Activated T-cell treated with anti-CD3 and anti-CD28 coated beads for 1 hour (primary cell): ENCODE results near the gene IL23A.
"Not testable (repeated sequence)": the region's sequence is repeated elsewhere in the genome, so short reads cannot be mapped to it uniquely, and the experiment has no call there.

Source experiments
- DNase-seq: peaks from one replicate; pipeline ENCODE4 v3.0.0-alpha.2; 2020; ENCODE audit warnings: low read depth

Gene IL23A

GRCh38 chr12:56326126-56326525, 12.6 kb upstream of the IL23A start:
- DNase-seq = no peak

GRCh38 chr12:56326533-56326932, 12.2 kb upstream of the IL23A start:
- no peak for DNase-seq

GRCh38 chr12:56330936-56331490, 7.7 kb upstream of the IL23A start:
- DNase-seq = no peak

- no peak for DNase-seq
Observed at GRCh38 chr12:56332512-56333196, 6.0 kb upstream of the IL23A start.

GRCh38 chr12:56333197-56333678, 5.4 kb upstream of the IL23A start:
- no peak for DNase-seq

GRCh38 chr12:56333679-56334489, 4.8 kb upstream of the IL23A start, which contains the start of gene PAN2:
Gene PAN2 (minus strand): TSS chr12:56334000. CDS start chr12:56333094, 906 bp downstream.
- DNase-seq = peak; percentile 84

GRCh38 chr12:56334490-56334793, 4.2 kb upstream of the IL23A start:
- DNase-seq = no peak

GRCh38 chr12:56335527-56335926, 3.2 kb upstream of the IL23A start:
- DNase-seq = not testable (repeated sequence)

GRCh38 chr12:56336361-56337167, 2.1 kb upstream of the IL23A start:
- no peak for DNase-seq

- DNase-seq = no peak
Observed at GRCh38 chr12:56337753-56338251, 882 bp upstream of the IL23A start.

GRCh38 chr12:56339158-56339422, 406 bp downstream of the IL23A start:
- no peak for DNase-seq

GRCh38 chr12:56341616-56342015, 2.9 kb downstream of the IL23A start:
- DNase-seq = no peak

- not testable (repeated sequence) for DNase-seq
Observed at GRCh38 chr12:56342290-56342689, 3.6 kb downstream of the IL23A start.

- DNase-seq = no peak
Observed at GRCh38 chr12:56346675-56347074, 8.0 kb downstream of the IL23A start.

- not testable (repeated sequence) for DNase-seq
Observed at GRCh38 chr12:56347255-56347654, 8.6 kb downstream of the IL23A start.

- no peak for DNase-seq
Observed at GRCh38 chr12:56348776-56349175, 10.1 kb downstream of the IL23A start.

GRCh38 chr12:56350662-56351061, 12.0 kb downstream of the IL23A start:
- DNase-seq = no peak

- no peak for DNase-seq
Observed at GRCh38 chr12:56351325-56351724, 12.6 kb downstream of the IL23A start.

- DNase-seq = no peak
Observed at GRCh38 chr12:56358836-56359532, 20.3 kb downstream of the IL23A start.

- DNase-seq = peak; percentile 98
Observed at GRCh38 chr12:56359851-56360767, 21.4 kb downstream of the IL23A start, which contains the start of gene STAT2. Gene STAT2 (minus strand): TSS chr12:56360107. CDS start chr12:56356571, 3,536 bp downstream.
